OCI-LY1 (cell line): Measurements from ENCODE around the gene ZFTA.

Source experiments
- H2AFZ ChIP-seq: fragments of 200-600 bp; sonication (generic), shearing (Covaris generic); 2 replicates; pipeline ENCODE4 v1.6.0; 2014; ENCODE audit warnings: antibody characterized with exemption, mild to moderate bottlenecking, low read length
- H3F3A ChIP-seq: fragments of 200-600 bp; sonication (generic), shearing (Covaris generic); 2 replicates; pipeline ENCODE4 v1.6.0; 2014; ENCODE audit warnings: mild to moderate bottlenecking, antibody characterized with exemption, low read length, moderate library complexity; ENCODE audit not compliant: insufficient read depth
- H3K27ac ChIP-seq: fragments of 200-600 bp; sonication (generic); 2 replicates; pipeline ENCODE4 v1.5.1; 2014; ENCODE audit warnings: low read length, mixed run types, mild to moderate bottlenecking, low read depth; ENCODE audit not compliant: poor library complexity, severe bottlenecking
- H3K27me3 ChIP-seq: fragments of 200-600 bp; sonication (generic); 2 replicates; pipeline ENCODE4 v1.6.0; 2014; ENCODE audit warnings: antibody characterized with exemption, mild to moderate bottlenecking, low read length, moderate library complexity; ENCODE audit not compliant: insufficient read depth
- H3K36me3 ChIP-seq: fragments of 200-600 bp; sonication (generic); 2 replicates; pipeline ENCODE4 v1.6.1; 2014; ENCODE audit warnings: mild to moderate bottlenecking, antibody characterized with exemption, low read length, moderate library complexity, mixed read lengths; ENCODE audit not compliant: insufficient read depth
- H3K4me1 ChIP-seq: fragments of 200-600 bp; sonication (generic); 2 replicates; pipeline ENCODE4 v1.5.1; 2014; ENCODE audit warnings: mild to moderate bottlenecking, low read length, moderate library complexity; ENCODE audit not compliant: insufficient read depth, severe bottlenecking
- H3K4me2 ChIP-seq: fragments of 200-600 bp; sonication (generic), shearing (Covaris generic); 2 replicates; pipeline ENCODE4 v1.6.1; 2014; ENCODE audit warnings: low read length
- H3K4me3 ChIP-seq: fragments of 200-600 bp; sonication (generic); 2 replicates; pipeline ENCODE4 v1.5.1; 2014; ENCODE audit warnings: low read length, low read depth, mild to moderate bottlenecking, mixed read lengths; ENCODE audit not compliant: poor library complexity, severe bottlenecking
- H3K79me2 ChIP-seq: fragments of 200-600 bp; shearing (Covaris generic); 2 replicates; pipeline ENCODE4 v1.6.1; 2016; ENCODE audit warnings: mixed run types, low read length, mixed read lengths; ENCODE audit not compliant: insufficient read depth
- H3K9ac ChIP-seq: fragments of 200-600 bp; sonication (generic), shearing (Covaris generic); 2 replicates; pipeline ENCODE4 v1.6.1; 2014; ENCODE audit warnings: mild to moderate bottlenecking, low read length, mixed read lengths
- H3K9me2 ChIP-seq: fragments of 200-600 bp; sonication (generic), shearing (Covaris generic); 2 replicates; pipeline ENCODE4 v1.6.1; 2014; ENCODE audit warnings: low read depth, mild to moderate bottlenecking, low read length, mixed read lengths
- H3K9me3 ChIP-seq: fragments of 200-600 bp; shearing (Covaris generic); 2 replicates; pipeline ENCODE4 v1.6.1; 2014; ENCODE audit warnings: low read length, mixed read lengths
- H4K20me1 ChIP-seq: fragments of 200-600 bp; sonication (generic), shearing (Covaris generic); 2 replicates; pipeline ENCODE4 v1.6.0; 2016; ENCODE audit warnings: mild to moderate bottlenecking, low read length; ENCODE audit not compliant: insufficient read depth
- EZH2 ChIP-seq: fragments of 200-600 bp; sonication (generic), shearing (Covaris generic); IDR thresholded peaks from 2 replicates; pipeline ENCODE4 v1.8.0; 2017; ENCODE audit warnings: borderline replicate concordance, mixed run types, mild to moderate bottlenecking, antibody characterized with exemption, low read length, moderate library complexity, mixed read lengths
- TF ChIP-seq, protein P1 (sequence below): fragments of 200-600 bp; sonication (generic), shearing (Covaris generic); IDR thresholded peaks from 2 replicates; pipeline ENCODE4 v1.5.1; 2017; ENCODE audit warnings: mild to moderate bottlenecking, antibody characterized with exemption, low read length, moderate library complexity, mixed read lengths

The ZFTA gene

GRCh38 chr11:63747011-63747410 lies 21.6 kb downstream of the ZFTA start:
- no peaks in the 10 kb centered on the region for H3K9me3 ChIP-seq
- no peak overlapping the region for H2AFZ ChIP-seq
- 0 out of 2 replicates have a peak, but pooled peaks cover 2% of the 10 kb centered on the region for H4K20me1 ChIP-seq
- no peak overlapping the region for H3K4me3 ChIP-seq
- no peaks in the 10 kb centered on the region for H3K27me3 ChIP-seq
- peaks cover 16% of the 10 kb centered on the region for H3K4me1 ChIP-seq
- peaks cover 20% of the 10 kb centered on the region for H3K36me3 ChIP-seq
- no peak overlapping the region for H3K4me2 ChIP-seq
- H3K9me2 ChIP-seq = no peaks in the 10 kb centered on the region
- no peaks in the 10 kb centered on the region for H3K79me2 ChIP-seq
- no peak overlapping the region for H3K9ac ChIP-seq
- no peaks in the 10 kb centered on the region for H3F3A ChIP-seq
- H3K27ac ChIP-seq = no peak overlapping the region
- TF ChIP-seq, protein P1, sequence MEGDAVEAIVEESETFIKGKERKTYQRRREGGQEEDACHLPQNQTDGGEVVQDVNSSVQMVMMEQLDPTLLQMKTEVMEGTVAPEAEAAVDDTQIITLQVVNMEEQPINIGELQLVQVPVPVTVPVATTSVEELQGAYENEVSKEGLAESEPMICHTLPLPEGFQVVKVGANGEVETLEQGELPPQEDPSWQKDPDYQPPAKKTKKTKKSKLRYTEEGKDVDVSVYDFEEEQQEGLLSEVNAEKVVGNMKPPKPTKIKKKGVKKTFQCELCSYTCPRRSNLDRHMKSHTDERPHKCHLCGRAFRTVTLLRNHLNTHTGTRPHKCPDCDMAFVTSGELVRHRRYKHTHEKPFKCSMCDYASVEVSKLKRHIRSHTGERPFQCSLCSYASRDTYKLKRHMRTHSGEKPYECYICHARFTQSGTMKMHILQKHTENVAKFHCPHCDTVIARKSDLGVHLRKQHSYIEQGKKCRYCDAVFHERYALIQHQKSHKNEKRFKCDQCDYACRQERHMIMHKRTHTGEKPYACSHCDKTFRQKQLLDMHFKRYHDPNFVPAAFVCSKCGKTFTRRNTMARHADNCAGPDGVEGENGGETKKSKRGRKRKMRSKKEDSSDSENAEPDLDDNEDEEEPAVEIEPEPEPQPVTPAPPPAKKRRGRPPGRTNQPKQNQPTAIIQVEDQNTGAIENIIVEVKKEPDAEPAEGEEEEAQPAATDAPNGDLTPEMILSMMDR = no peak
- no peak for TF ChIP-seq EZH2

DNA sequence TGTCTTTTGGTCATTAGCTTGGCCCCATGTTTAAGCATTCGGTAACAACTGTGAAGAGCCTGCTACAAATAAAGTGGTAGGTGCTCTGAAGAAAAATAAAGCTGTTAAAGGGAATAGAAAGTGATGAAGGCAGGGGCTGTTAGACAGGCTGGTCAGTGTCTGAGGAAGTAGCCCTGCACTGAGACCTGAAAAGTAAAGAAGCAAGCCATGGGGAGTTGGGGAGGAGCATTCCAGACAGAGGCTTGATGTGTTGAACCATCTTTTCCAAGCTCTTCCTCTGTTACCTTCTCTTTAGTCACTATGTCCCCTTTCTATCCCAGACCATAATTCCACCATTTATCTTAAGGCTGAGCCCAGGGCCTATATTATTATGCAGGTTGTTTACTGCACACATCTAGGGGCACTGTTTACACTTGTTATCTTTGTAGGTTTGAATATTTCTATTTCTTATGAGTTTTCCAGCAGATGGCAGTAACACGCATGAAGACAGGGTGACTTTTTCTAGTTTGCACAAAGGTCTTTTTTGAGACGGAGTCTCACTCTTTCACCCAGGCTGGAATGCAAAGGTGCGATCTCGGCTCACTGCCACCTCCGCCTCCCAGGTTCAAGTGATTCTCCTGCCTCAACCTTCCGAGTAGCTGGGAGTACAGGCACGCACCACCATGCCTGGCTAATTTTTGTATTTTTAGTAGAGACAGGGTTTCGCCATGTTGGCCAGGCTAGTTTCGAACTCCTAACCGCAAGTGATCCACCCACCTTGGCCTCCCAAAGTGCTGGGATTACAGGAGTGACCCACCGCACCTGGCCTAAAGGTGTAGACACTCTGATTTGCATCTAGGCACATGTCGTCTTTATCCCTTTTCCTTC lies 23.0 kb downstream of the ZFTA start:
- no peaks in the 10 kb centered on the region for H3F3A ChIP-seq
- no peaks in the 10 kb centered on the region for H3K9me2 ChIP-seq
- H3K4me1 ChIP-seq = peaks cover 16% of the 10 kb centered on the region
- no peaks in the 10 kb centered on the region for H3K9me3 ChIP-seq
- TF ChIP-seq, protein P1 = peak; percentile 39
- no peak for TF ChIP-seq EZH2
- H2AFZ ChIP-seq = no peak overlapping the region
- H3K27ac ChIP-seq = no peak overlapping the region
- H3K4me3 ChIP-seq = no peak overlapping the region
- no peaks in the 10 kb centered on the region for H3K27me3 ChIP-seq
- H3K79me2 ChIP-seq = 0 out of 2 replicates have a peak, but pooled peaks cover 4% of the 10 kb centered on the region
- H3K36me3 ChIP-seq = peaks cover 9% of the 10 kb centered on the region
- 0 out of 2 replicates have a peak, but pooled peaks cover 2% of the 10 kb centered on the region for H4K20me1 ChIP-seq
- H3K9ac ChIP-seq = no peak overlapping the region
- H3K4me2 ChIP-seq = peak overlapping the region; percentile 5; the same call in 1 of the 2 replicates

DNA sequence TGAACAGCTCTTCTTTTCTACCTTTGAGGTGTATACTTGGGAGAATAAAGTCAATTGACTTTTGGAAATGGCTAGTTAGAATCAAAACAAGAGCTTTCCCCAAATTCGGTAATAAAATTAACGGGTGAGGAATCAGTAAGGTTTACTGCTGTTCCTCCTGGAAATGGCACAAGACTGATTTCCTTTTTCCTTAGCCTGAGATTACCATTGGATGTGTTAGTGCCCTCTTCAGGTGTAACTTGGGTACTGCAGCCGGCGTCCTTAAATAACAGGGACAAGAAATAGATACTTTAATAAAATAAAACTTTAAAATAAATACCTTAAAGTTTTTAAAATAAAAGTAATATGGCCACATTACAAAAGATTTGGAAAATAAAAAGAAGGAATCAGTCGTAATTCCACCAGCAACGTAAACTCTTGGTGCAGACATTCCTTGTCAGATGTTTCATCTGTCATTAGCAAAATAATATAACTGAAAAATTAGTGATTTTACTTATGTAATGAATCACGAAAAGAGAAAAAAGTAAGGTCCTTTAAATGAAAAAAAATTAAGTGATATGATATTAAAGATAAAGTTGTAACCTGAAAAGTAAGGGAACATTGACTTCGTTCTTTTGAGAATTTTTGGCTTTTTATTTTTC lies 29.7 kb downstream of the ZFTA start:
- 0 out of 2 replicates have a peak, but pooled peaks cover 5% of the 10 kb centered on the region for H3K79me2 ChIP-seq
- H3K36me3 ChIP-seq = no peaks in the 10 kb centered on the region
- no peak for TF ChIP-seq EZH2
- TF ChIP-seq, protein P1 = peak; percentile 74
- no peak overlapping the region for H3K4me2 ChIP-seq
- no peaks in the 10 kb centered on the region for H3K9me2 ChIP-seq
- no peak overlapping the region for H2AFZ ChIP-seq
- no peaks in the 10 kb centered on the region for H4K20me1 ChIP-seq
- H3K27me3 ChIP-seq = no peaks in the 10 kb centered on the region
- no peaks in the 10 kb centered on the region for H3K9me3 ChIP-seq
- no peak overlapping the region for H3K4me3 ChIP-seq
- no peaks in the 10 kb centered on the region for H3F3A ChIP-seq
- H3K4me1 ChIP-seq = no peaks in the 10 kb centered on the region
- no peak overlapping the region for H3K9ac ChIP-seq
- no peak overlapping the region for H3K27ac ChIP-seq
